GM12875 (cell line): Measurements from ENCODE around the gene DAAM2.

Source experiments
- H3K4me3 ChIP-seq: one replicate; pipeline ENCODE4 v1.5.1; 2011; ENCODE audit warnings: low read depth, low read length, control low read depth
- TF ChIP-seq, protein P1 (sequence below): IDR thresholded peaks from 2 replicates; pipeline ENCODE4 v1.5.1; 2011; ENCODE audit warnings: low read depth, mild to moderate bottlenecking, control low read depth, inconsistent platforms, low read length, moderate library complexity, borderline replicate concordance; ENCODE audit not compliant: insufficient read depth

DAAM2 gene

DNA sequence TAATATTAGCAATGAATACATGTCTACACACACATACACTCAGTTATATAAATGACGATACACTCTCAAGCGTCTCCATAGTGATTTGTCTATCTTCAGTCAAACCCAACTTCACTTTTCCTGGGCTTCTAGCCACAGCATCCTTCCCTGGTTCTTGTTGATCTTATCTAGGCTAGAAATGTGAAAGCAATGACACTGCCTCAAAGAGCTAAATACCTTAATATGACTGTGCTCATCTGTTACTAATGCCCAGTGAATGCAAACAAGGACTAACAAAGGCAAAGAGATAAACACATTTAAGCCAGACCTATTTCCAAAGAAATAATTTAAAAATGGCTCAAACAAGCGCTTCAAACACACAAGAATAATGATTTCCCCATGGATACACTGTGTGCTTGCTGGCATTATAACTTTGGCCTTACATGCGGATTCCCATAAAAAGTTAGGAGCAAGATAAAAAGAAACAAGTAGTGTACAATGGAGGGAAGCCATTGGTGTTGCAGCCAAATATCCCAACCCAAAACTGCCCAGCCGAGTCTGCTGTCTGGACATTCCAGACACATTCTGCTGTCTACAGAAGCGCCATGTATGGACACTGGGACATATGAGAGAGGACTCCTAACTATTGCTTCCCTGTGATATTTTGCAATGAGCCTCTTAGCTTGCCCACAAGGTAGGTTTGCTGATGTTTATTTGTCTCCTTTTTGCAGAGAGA lies 19.5 kb upstream of the DAAM2 start:
- no peak overlapping the region for H3K4me3 ChIP-seq
- TF ChIP-seq, protein P1, sequence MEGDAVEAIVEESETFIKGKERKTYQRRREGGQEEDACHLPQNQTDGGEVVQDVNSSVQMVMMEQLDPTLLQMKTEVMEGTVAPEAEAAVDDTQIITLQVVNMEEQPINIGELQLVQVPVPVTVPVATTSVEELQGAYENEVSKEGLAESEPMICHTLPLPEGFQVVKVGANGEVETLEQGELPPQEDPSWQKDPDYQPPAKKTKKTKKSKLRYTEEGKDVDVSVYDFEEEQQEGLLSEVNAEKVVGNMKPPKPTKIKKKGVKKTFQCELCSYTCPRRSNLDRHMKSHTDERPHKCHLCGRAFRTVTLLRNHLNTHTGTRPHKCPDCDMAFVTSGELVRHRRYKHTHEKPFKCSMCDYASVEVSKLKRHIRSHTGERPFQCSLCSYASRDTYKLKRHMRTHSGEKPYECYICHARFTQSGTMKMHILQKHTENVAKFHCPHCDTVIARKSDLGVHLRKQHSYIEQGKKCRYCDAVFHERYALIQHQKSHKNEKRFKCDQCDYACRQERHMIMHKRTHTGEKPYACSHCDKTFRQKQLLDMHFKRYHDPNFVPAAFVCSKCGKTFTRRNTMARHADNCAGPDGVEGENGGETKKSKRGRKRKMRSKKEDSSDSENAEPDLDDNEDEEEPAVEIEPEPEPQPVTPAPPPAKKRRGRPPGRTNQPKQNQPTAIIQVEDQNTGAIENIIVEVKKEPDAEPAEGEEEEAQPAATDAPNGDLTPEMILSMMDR, result no peak

DNA sequence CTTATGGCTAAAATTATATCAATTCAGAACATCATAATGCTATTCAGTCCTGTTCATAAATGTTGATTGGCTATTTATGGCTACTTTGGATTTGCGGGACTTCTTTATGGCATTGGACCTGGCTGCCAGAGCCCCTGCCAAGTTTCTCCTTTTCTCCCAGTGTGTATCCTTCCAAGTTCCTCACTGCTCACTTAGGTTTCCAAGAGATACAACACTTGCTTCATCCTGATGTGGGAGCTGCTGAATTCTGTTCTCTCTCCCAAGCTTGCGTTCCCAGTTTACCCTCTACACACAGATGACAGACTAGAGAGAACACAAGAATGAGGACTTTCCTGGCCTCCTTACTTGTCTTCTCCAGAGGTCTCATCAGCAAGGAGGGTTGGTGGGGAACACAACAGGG lies 18.4 kb upstream of the DAAM2 start:
- TF ChIP-seq, protein P1, result no peak
- H3K4me3 ChIP-seq, result no peak overlapping the region

DNA sequence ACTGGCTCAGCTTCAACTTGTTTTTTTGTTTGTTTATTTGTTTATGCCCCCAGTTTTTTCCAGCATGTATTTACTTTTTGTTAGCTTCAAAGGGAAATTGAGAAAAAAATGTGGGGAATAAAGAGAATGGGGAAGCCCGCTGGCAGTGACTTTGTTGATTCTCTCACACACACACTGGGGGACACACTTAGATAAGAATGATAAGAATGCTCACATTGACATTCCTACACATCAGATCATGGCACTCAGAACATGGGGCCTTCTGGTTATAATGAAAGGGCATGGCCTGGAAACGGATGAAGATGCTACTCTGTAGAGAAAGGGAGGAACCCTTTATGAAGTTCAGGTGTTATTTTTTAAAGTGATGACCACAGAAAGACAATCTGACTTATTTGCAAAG lies 15.6 kb upstream of the DAAM2 start:
- no peak overlapping the region for H3K4me3 ChIP-seq
- TF ChIP-seq, protein P1, result no peak

DNA sequence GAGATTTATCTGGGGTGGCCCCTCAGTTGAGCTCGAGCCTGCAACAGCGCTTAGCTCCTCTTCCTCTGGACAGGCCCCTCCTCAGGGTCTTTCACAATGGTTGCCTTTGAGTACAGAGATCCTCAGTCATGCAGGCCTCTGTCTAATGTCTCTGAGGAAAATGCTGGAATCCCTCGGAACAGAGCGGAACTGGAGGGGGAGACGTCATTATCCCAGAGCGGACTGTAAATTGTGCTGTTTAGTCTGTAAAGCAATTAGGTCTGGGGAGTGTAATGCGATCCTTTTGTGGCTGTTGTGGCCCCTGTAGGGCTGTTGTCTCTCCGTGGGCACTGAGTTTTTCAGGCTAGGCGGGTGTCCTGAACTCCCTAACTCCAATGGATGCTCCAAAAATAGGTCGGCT lies 15.0 kb upstream of the DAAM2 start:
- TF ChIP-seq, protein P1, result no peak
- H3K4me3 ChIP-seq, result no peak overlapping the region

DNA sequence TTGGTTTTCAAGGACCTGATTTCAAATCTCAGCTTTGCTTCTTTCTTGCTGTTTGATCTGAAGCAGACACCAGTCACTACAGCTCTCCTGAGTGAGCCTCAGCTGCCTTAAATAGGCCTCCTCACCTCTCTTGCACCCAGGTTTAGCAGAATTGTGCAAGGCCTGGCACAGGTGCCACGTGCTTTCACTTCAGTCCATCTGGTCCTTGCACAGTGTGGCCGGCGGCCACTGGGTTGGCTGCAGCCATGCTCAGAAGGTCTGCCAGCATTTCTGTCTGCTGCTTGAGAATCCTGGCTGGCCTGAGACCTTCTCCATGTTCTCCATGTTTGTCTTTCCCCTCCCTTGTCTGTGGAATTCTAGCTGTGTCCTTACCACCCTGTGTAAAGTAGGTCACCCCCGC lies 14.5 kb upstream of the DAAM2 start:
- TF ChIP-seq, protein P1, result no peak
- H3K4me3 ChIP-seq, result no peak overlapping the region

DNA sequence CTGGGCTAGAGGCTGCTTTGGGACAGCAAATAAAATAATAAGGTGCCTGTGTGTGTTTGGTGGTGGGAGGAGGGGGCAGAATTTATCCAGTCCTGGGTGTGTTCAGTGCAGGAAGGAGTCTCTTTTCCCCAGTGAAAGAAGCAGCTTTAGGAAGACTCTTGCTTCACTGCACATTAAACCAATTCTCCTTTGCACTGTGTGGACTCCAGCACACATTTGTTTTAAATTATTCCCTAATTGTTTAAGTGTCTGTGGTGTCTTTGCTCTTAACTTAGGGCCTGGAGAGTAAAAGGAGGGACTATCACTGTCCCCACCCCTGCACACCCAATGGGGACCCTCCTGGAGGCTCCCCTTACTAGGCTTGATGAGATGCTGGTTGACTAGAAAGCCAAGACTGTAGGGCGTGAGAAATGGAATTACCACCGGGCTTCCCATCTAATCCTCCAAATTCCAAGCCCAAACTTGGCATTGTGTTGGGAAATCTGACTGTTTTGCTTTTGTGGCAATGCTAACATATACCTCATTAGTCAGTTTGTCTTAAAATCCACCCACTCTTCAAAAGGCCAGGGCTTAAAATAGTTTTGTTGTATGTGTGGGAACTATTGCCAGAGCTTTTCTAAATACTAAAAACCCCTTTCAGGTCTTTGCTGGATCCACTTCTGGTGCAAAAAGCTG lies 13.5 kb upstream of the DAAM2 start:
- TF ChIP-seq, protein P1, result no peak
- H3K4me3 ChIP-seq, result no peak overlapping the region

DNA sequence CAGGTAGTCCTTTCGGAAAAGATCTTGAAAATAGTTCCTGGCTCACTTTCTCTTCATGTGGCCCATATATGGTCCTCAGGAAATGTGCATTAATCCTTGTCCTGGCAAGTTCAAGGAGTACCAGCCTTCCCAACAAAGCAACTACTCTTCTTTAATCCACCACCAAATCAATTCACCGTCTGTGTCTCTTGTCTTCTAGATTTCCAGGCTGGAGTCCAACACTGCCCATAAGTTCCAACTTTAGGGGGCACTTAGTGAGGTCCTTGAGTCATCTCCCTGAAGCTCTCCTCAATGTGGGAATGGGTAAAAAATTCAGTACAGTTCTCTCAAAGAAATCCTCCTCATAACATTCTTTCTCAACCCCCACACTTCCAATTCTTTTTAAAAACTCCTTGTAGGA lies 6.9 kb upstream of the DAAM2 start:
- TF ChIP-seq, protein P1, result no peak
- H3K4me3 ChIP-seq, result no peak overlapping the region
